K562 (cell line): ENCODE results near the gene ZBTB46. TPM values are rescaled to one million over a fixed set of nuclear protein-coding genes. Genes with fewer than 3 reads are reported as not detected.
A peak's percentile ranks its signal among the peaks of the same experiment; 100 is the strongest.

ENCODE experiments used
- BCOR ChIP-seq: fragments of 450-650 bp; IDR thresholded peaks from 2 replicates; pipeline ENCODE4 v1.6.1; 2016
- EP400 ChIP-seq: fragments of 450-650 bp; IDR thresholded peaks from 2 replicates; pipeline ENCODE4 v1.6.1; 2017; ENCODE audit warnings: antibody characterized with exemption, mild to moderate bottlenecking, moderate library complexity
- FOXJ2 ChIP-seq: fragments of 200-800 bp; sonication (Bioruptor generic); IDR thresholded peaks from 2 replicates; pipeline ENCODE4 v1.6.1; 2016; ENCODE audit warnings: missing genetic modification characterization, missing compliant biosample characterization
- GTF2E2 ChIP-seq: fragments of 200-800 bp; sonication (Bioruptor generic); IDR thresholded peaks from 2 replicates; pipeline ENCODE4 v1.6.1; 2016; ENCODE audit warnings: missing genetic modification characterization, missing compliant biosample characterization
- HEY1 ChIP-seq: fragments of 250-450 bp; sonication (Bioruptor Pico); IDR thresholded peaks from 2 replicates; pipeline ENCODE4 v1.5.0; 2020; ENCODE audit warnings: mild to moderate bottlenecking, moderate library complexity, borderline replicate concordance
- HNRNPLL ChIP-seq: fragments of 200-400 bp; formaldehyde crosslinking; IDR thresholded peaks from 2 replicates; pipeline ENCODE4 v1.6.1; 2017; ENCODE audit warnings: low read length, low read depth, mild to moderate bottlenecking; ENCODE audit not compliant: poor library complexity, severe bottlenecking
- KLF13 ChIP-seq: fragments of 450-650 bp; IDR thresholded peaks from 2 replicates; pipeline ENCODE4 v1.6.1; 2016; ENCODE audit warnings: missing genetic modification characterization, low read depth, mild to moderate bottlenecking, missing compliant biosample characterization, moderate library complexity, borderline replicate concordance
- MCM5 ChIP-seq: fragments of 450-650 bp; IDR thresholded peaks from 2 replicates; pipeline ENCODE4 v1.6.1; 2016; ENCODE audit warnings: low read depth
- NCOA1 ChIP-seq: fragments of 450-650 bp; IDR thresholded peaks from 2 replicates; pipeline ENCODE4 v1.6.1; 2016; ENCODE audit warnings: low read depth
- POLR2AphosphoS2 ChIP-seq: IDR thresholded peaks from 2 replicates; pipeline ENCODE4 v1.6.1; 2012; ENCODE audit warnings: low read length, improper control_type of control experiment
- POLR2AphosphoS5 ChIP-seq: IDR thresholded peaks from 2 replicates; pipeline ENCODE4 v1.6.1; 2011; ENCODE audit warnings: mild to moderate bottlenecking, low read depth, low read length, moderate library complexity; ENCODE audit not compliant: control insufficient read depth, insufficient read depth
- POLR3A ChIP-seq: IDR thresholded peaks from 2 replicates; pipeline ENCODE4 v1.6.1; 2011; ENCODE audit warnings: borderline replicate concordance, mild to moderate bottlenecking, moderate library complexity; ENCODE audit not compliant: insufficient read length, insufficient read depth; ENCODE audit errors: extremely low read depth
- PTBP1 ChIP-seq: fragments of 200-400 bp; formaldehyde crosslinking; IDR thresholded peaks from 2 replicates; pipeline ENCODE4 v1.6.1; 2017; ENCODE audit warnings: low read depth, low read length
- RFX5 ChIP-seq: IDR thresholded peaks from 2 replicates; pipeline ENCODE4 v1.6.1; 2011; ENCODE audit warnings: low read depth, mild to moderate bottlenecking, improper control_type of control experiment, low read length
- SMC3 ChIP-seq: conservative IDR thresholded peaks from 2 replicates; pipeline ENCODE4 v1.6.1; 2011; ENCODE audit warnings: low read depth, low read length, improper control_type of control experiment; ENCODE audit not compliant: insufficient read depth
- ZBTB33 ChIP-seq: sonication (generic); formaldehyde crosslinking; IDR thresholded peaks from 2 replicates; pipeline ENCODE4 v1.8.1; 2023; ENCODE audit warnings: mild to moderate bottlenecking, missing genetic modification reagents
- ZNF384 ChIP-seq: IDR thresholded peaks from 2 replicates; pipeline ENCODE4 v1.6.1; 2012; ENCODE audit warnings: low read depth, low read length, improper control_type of control experiment
- ZSCAN29 ChIP-seq: fragments of 450-650 bp; IDR thresholded peaks from 2 replicates; pipeline ENCODE4 v1.6.1; 2017
- polyA plus RNA-seq, 8 experiments: library from polyadenylated mRNA; depleted of rRNA in 4 of 8; stranded (reverse) in 5 of 8; unstranded in 3 of 8; fragments of >200 nt; fragmentation: Nextera tagmentation in 2 of 8; fragmentation: Illumina TruSeq in 1 of 8; extraction: Ambion mirVana in 2 of 8; extraction: Trizol in 1 of 8; gene quantifications; 2 replicates each; pipeline versions ENCODE4 v1.2.1 to v1.2.3, GENCODE V29; 2011 to 2014; ENCODE audit warnings: inconsistent platforms in 1 of 8, missing spikeins in 1 of 8
- total RNA-seq, 7 experiments: library from RNA; depleted of rRNA in 6 of 7; stranded (reverse); fragments of >200 nt in 6 of 7; fragmentation: Illumina TruSeq in 2 of 7; extraction: Trizol in 2 of 7; gene quantifications; 2 replicates each; pipeline versions ENCODE4 v1.2.1 to v1.2.3, GENCODE V29; 2011 to 2021; ENCODE audit warnings: low replicate concordance in 1 of 7
- TF ChIP-seq, protein P1 (sequence below), 2 experiments: fragments of 450-650 bp; formaldehyde crosslinking in 1 of 2; IDR thresholded peaks; 2 replicates each; pipeline versions ENCODE4 v1.4.0 to v1.6.1; 2014 to 2020; ENCODE audit warnings: mild to moderate bottlenecking in 2 of 2, borderline replicate concordance in 1 of 2, low read depth in 1 of 2

ZBTB46 gene
- total and polyA plus RNA-seq, 9 of the 15 experiments (the other 6 are each of a cell fraction or from before 2014, with no cell fraction given) = 0.29 to 4.1 (median 1.1) TPM

GRCh38 chr20:63835021-63835858 lies 4.2 kb upstream of the ZBTB46 start (continued):
- TF ChIP-seq, protein P1, sequence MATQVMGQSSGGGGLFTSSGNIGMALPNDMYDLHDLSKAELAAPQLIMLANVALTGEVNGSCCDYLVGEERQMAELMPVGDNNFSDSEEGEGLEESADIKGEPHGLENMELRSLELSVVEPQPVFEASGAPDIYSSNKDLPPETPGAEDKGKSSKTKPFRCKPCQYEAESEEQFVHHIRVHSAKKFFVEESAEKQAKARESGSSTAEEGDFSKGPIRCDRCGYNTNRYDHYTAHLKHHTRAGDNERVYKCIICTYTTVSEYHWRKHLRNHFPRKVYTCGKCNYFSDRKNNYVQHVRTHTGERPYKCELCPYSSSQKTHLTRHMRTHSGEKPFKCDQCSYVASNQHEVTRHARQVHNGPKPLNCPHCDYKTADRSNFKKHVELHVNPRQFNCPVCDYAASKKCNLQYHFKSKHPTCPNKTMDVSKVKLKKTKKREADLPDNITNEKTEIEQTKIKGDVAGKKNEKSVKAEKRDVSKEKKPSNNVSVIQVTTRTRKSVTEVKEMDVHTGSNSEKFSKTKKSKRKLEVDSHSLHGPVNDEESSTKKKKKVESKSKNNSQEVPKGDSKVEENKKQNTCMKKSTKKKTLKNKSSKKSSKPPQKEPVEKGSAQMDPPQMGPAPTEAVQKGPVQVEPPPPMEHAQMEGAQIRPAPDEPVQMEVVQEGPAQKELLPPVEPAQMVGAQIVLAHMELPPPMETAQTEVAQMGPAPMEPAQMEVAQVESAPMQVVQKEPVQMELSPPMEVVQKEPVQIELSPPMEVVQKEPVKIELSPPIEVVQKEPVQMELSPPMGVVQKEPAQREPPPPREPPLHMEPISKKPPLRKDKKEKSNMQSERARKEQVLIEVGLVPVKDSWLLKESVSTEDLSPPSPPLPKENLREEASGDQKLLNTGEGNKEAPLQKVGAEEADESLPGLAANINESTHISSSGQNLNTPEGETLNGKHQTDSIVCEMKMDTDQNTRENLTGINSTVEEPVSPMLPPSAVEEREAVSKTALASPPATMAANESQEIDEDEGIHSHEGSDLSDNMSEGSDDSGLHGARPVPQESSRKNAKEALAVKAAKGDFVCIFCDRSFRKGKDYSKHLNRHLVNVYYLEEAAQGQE (IDR thresholded peaks at IDR 0.05; ENCODE audit: borderline replicate concordance) = peak; percentile 60
- TF ChIP-seq, protein P1 (CRISPR knock-in tag; IDR thresholded peaks at IDR 0.05; ENCODE audit: low read depth) = no peak
- no peak for TF ChIP-seq ZSCAN29
- no peak for TF ChIP-seq BCOR
- no peak for TF ChIP-seq HEY1 (CRISPR knock-in tag)
- no peak for TF ChIP-seq ZBTB33 (CRISPR knock-in tag)
- no peak for TF ChIP-seq GTF2E2 (tag)
- no peak for TF ChIP-seq RFX5
- TF ChIP-seq KLF13 (tag) = no peak
- TF ChIP-seq POLR2AphosphoS5 = no peak
- no peak for TF ChIP-seq MCM5
- TF ChIP-seq EP400 = no peak
- TF ChIP-seq POLR3A = no peak
- TF ChIP-seq HNRNPLL = no peak
- TF ChIP-seq NCOA1 = no peak
- no peak for TF ChIP-seq FOXJ2 (tag)
- no peak for TF ChIP-seq POLR2AphosphoS2
- TF ChIP-seq PTBP1 = no peak
- no peak for TF ChIP-seq SMC3
- no peak for TF ChIP-seq ZNF384
